HepG2 (cell line): ENCODE data around the gene SLC25A22. TPM values are rescaled to one million over a fixed set of nuclear protein-coding genes. Genes with fewer than 3 reads are reported as not detected.

Source experiments
- ETV5 ChIP-seq: IDR thresholded peaks from 2 replicates; pipeline ENCODE4 v1.6.1; 2018; ENCODE audit warnings: missing biosample characterization, missing genetic modification reagents, inconsistent platforms, borderline replicate concordance
- GATAD1 ChIP-seq: IDR thresholded peaks from 2 replicates; pipeline ENCODE4 v1.6.1; 2016; ENCODE audit warnings: missing genetic modification reagents, missing compliant biosample characterization
- KLF6 ChIP-seq: IDR thresholded peaks from 2 replicates; pipeline ENCODE4 v1.8.0; 2016; ENCODE audit warnings: missing biosample characterization, missing genetic modification reagents
- NCOA5 ChIP-seq: sonication (generic); formaldehyde crosslinking; IDR thresholded peaks from 2 replicates; pipeline ENCODE4 v1.4.0; 2020; ENCODE audit warnings: missing genetic modification reagents
- NFE2L1 ChIP-seq: sonication (generic); formaldehyde crosslinking; IDR thresholded peaks from 2 replicates; pipeline ENCODE4 v1.4.0; 2020; ENCODE audit warnings: missing genetic modification reagents, mild to moderate bottlenecking, borderline replicate concordance
- RARA ChIP-seq: IDR thresholded peaks from 2 replicates; pipeline ENCODE4 v1.6.1; 2016; ENCODE audit warnings: missing genetic modification reagents, missing compliant biosample characterization
- SIN3A ChIP-seq: IDR thresholded peaks from 2 replicates; pipeline ENCODE4 v1.6.1; 2011; ENCODE audit warnings: low read depth, mild to moderate bottlenecking, control low read depth, low read length, borderline replicate concordance
- SMAD1 ChIP-seq: sonication (generic); formaldehyde crosslinking; IDR thresholded peaks from 2 replicates; pipeline ENCODE4 v1.4.0; 2020; ENCODE audit warnings: missing genetic modification reagents, low read depth, mild to moderate bottlenecking, borderline replicate concordance
- SP2 ChIP-seq: sonication (generic); formaldehyde crosslinking; IDR thresholded peaks from 2 replicates; pipeline ENCODE4 v1.5.1; 2020; ENCODE audit warnings: mild to moderate bottlenecking, missing genetic modification reagents
- YEATS4 ChIP-seq: sonication (generic); formaldehyde crosslinking; IDR thresholded peaks from 2 replicates; pipeline ENCODE4 v1.4.0; 2020; ENCODE audit warnings: missing genetic modification reagents, borderline replicate concordance
- ZFP41 ChIP-seq: sonication (generic); formaldehyde crosslinking; IDR thresholded peaks from 2 replicates; pipeline ENCODE4 v1.4.0; 2020; ENCODE audit warnings: mild to moderate bottlenecking, missing genetic modification reagents, borderline replicate concordance
- ZFP62 ChIP-seq: sonication (generic); formaldehyde crosslinking; IDR thresholded peaks from 2 replicates; pipeline ENCODE4 v1.4.0; 2020; ENCODE audit warnings: missing genetic modification reagents
- ZFX ChIP-seq: sonication (generic); formaldehyde crosslinking; IDR thresholded peaks from 2 replicates; pipeline ENCODE4 v1.4.0; 2020; ENCODE audit warnings: mild to moderate bottlenecking, low read depth, missing genetic modification reagents, moderate library complexity
- ZNF225 ChIP-seq: sonication (generic); formaldehyde crosslinking; IDR thresholded peaks from 2 replicates; pipeline ENCODE4 v1.4.0; 2020; ENCODE audit warnings: mild to moderate bottlenecking, missing genetic modification reagents
- ZNF234 ChIP-seq: sonication (generic); formaldehyde crosslinking; conservative IDR thresholded peaks from 2 replicates; pipeline ENCODE4 v1.5.1; 2020; ENCODE audit warnings: mild to moderate bottlenecking, missing genetic modification reagents
- ZNF333 ChIP-seq: sonication (generic); formaldehyde crosslinking; IDR thresholded peaks from 2 replicates; pipeline ENCODE4 v1.4.0; 2020; ENCODE audit warnings: mild to moderate bottlenecking, missing genetic modification reagents, borderline replicate concordance
- ZNF709 ChIP-seq: sonication (generic); formaldehyde crosslinking; IDR thresholded peaks from 2 replicates; pipeline ENCODE4 v1.5.0; 2020; ENCODE audit warnings: mild to moderate bottlenecking, missing genetic modification reagents
- ZNF761 ChIP-seq: sonication (generic); formaldehyde crosslinking; conservative IDR thresholded peaks from 2 replicates; pipeline ENCODE4 v1.4.0; 2020; ENCODE audit warnings: mild to moderate bottlenecking, missing genetic modification reagents
- ZNF788 ChIP-seq: sonication (generic); formaldehyde crosslinking; IDR thresholded peaks from 2 replicates; pipeline ENCODE4 v1.5.0; 2020; ENCODE audit warnings: mild to moderate bottlenecking, missing genetic modification reagents, borderline replicate concordance
- ZSCAN25 ChIP-seq: sonication (generic); formaldehyde crosslinking; IDR thresholded peaks from 2 replicates; pipeline ENCODE4 v1.8.0; 2022; ENCODE audit warnings: mild to moderate bottlenecking, missing genetic modification reagents
- polyA plus RNA-seq, 8 experiments: library from polyadenylated mRNA; depleted of rRNA in 3 of 8; stranded (reverse) in 7 of 8; unstranded in 1 of 8; fragments of >200 nt; fragmentation: Illumina TruSeq in 4 of 8; extraction: Trizol in 4 of 8; gene quantifications; 2 replicates each; pipeline versions ENCODE4 v1.2.1 to v1.2.3, GENCODE V29; 2011 to 2016; ENCODE audit warnings: low read depth in 4 of 8, missing spikeins in 1 of 8, mixed read lengths in 1 of 8; ENCODE audit not compliant: insufficient read depth in 1 of 8
- total RNA-seq, 5 experiments: library from RNA; depleted of rRNA; stranded (reverse); fragments of >200 nt; fragmentation: Illumina TruSeq; extraction: Trizol; gene quantifications; 2 replicates each; pipeline ENCODE4 v1.2.3, GENCODE V29; 2016; ENCODE audit warnings: low read depth in 1 of 5
- TF ChIP-seq, protein P1 (sequence below): sonication (generic); formaldehyde crosslinking; IDR thresholded peaks from 2 replicates; pipeline ENCODE4 v1.8.0; 2022; ENCODE audit warnings: missing genetic modification reagents, mild to moderate bottlenecking, moderate library complexity, borderline replicate concordance
- TF ChIP-seq, protein P2 (sequence below): sonication (generic); formaldehyde crosslinking; IDR thresholded peaks from 2 replicates; pipeline ENCODE4 v1.4.0; 2020; ENCODE audit warnings: missing genetic modification reagents
- TF ChIP-seq, protein P3 (sequence below): IDR thresholded peaks from 2 replicates; pipeline ENCODE4 v1.6.1; 2016; ENCODE audit warnings: missing biosample characterization, missing genetic modification reagents, low read depth

SLC25A22 gene
- total and polyA plus RNA-seq, 2 of the 13 experiments (the other 11 are each of a cell fraction or from before 2014, with no cell fraction given) = 12.4 to 19.2 TPM

DNA sequence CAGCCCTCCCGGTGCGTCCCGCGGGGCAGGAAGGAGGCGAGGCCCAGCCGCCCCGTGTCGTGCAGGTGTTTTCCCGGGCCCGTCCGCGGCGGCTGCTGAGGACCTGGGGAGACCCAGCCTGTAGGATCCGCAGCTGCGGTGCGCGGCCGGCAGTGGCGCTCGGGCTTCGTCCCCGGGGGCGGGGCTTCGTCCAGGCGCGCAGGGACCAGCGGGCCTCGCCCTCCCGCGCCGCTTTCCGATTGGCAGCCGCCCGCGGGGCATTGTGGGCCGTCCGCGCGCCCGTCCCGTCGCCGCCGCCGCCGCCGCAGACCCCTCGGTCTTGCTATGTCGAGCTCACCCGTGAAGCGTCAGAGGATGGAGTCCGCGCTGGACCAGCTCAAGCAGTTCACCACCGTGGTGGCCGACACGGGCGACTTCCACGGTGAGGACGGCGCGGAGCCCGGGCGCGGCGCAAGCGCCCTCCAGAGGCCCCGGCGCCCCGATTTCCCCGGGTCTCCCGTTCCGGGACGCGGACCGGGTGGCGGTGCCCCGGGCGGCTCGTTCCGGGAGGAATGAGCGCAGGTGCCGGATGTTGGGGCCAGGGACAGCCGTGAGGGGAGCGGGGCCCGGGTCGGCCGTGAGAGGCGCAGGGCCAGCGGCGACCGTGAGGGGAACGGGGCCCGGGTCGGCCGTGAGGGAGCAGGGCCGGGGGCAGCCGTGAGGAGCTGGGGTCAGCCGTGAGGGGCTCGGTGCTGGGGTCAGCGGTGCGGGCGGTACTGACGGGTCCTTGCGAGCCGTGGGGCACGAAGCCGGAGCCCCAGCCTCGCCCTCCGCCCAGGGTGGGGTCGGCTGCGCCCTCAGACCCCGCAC, 50.7 kb downstream of the SLC25A22 start, which contains the start of gene TALDO1 (continued):
- TF ChIP-seq, protein P1, sequence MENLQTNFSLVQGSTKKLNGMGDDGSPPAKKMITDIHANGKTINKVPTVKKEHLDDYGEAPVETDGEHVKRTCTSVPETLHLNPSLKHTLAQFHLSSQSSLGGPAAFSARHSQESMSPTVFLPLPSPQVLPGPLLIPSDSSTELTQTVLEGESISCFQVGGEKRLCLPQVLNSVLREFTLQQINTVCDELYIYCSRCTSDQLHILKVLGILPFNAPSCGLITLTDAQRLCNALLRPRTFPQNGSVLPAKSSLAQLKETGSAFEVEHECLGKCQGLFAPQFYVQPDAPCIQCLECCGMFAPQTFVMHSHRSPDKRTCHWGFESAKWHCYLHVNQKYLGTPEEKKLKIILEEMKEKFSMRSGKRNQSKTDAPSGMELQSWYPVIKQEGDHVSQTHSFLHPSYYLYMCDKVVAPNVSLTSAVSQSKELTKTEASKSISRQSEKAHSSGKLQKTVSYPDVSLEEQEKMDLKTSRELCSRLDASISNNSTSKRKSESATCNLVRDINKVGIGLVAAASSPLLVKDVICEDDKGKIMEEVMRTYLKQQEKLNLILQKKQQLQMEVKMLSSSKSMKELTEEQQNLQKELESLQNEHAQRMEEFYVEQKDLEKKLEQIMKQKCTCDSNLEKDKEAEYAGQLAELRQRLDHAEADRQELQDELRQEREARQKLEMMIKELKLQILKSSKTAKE = peak; percentile 32; the same call in 1 of the 2 replicates
- TF ChIP-seq ETV5 (CRISPR knock-in tag) = 0 out of 2 replicates have a peak, but pooled peaks have one; percentile 22
- peak; percentile 76; the same call in 1 of the 2 replicates for TF ChIP-seq ZSCAN25
- TF ChIP-seq NCOA5 (CRISPR knock-in tag) = no peak
- TF ChIP-seq ZFP41 (CRISPR knock-in tag) = 0 out of 2 replicates have a peak, but pooled peaks have one; percentile 32
- TF ChIP-seq ZNF761 (CRISPR knock-in tag) = peak; percentile 84; the same call in 1 of the 2 replicates
- TF ChIP-seq, protein P2, sequence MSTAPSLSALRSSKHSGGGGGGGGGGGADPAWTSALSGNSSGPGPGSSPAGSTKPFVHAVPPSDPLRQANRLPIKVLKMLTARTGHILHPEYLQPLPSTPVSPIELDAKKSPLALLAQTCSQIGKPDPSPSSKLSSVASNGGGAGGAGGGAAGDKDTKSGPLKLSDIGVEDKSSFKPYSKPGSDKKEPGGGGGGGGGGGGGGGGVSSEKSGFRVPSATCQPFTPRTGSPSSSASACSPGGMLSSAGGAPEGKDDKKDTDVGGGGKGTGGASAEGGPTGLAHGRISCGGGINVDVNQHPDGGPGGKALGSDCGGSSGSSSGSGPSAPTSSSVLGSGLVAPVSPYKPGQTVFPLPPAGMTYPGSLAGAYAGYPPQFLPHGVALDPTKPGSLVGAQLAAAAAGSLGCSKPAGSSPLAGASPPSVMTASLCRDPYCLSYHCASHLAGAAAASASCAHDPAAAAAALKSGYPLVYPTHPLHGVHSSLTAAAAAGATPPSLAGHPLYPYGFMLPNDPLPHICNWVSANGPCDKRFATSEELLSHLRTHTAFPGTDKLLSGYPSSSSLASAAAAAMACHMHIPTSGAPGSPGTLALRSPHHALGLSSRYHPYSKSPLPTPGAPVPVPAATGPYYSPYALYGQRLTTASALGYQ = 0 out of 2 replicates have a peak, but pooled peaks have one; percentile 25
- TF ChIP-seq GATAD1 (CRISPR knock-in tag) = peak; percentile 67
- peak; percentile 27; the same call in 1 of the 2 replicates for TF ChIP-seq SIN3A
- TF ChIP-seq ZNF788 (CRISPR knock-in tag) = peak; percentile 73; the same call in 1 of the 2 replicates
- TF ChIP-seq RARA = 0 out of 2 replicates have a peak, but pooled peaks have one; percentile 14
- TF ChIP-seq SMAD1 (CRISPR knock-in tag) = 0 out of 2 replicates have a peak, but pooled peaks have one; percentile 34
- peak; percentile 92 for TF ChIP-seq ZFX
- no peak for TF ChIP-seq ZNF709 (CRISPR knock-in tag)
- TF ChIP-seq ZNF333 (CRISPR knock-in tag) = 0 out of 2 replicates have a peak, but pooled peaks have one; percentile 63
- no peak for TF ChIP-seq KLF6 (CRISPR knock-in tag)
- TF ChIP-seq ZNF225 (CRISPR knock-in tag) = peak; percentile 22; the same call in 1 of the 2 replicates
- TF ChIP-seq ZFP62 (CRISPR knock-in tag) = no peak
- TF ChIP-seq, protein P3, sequence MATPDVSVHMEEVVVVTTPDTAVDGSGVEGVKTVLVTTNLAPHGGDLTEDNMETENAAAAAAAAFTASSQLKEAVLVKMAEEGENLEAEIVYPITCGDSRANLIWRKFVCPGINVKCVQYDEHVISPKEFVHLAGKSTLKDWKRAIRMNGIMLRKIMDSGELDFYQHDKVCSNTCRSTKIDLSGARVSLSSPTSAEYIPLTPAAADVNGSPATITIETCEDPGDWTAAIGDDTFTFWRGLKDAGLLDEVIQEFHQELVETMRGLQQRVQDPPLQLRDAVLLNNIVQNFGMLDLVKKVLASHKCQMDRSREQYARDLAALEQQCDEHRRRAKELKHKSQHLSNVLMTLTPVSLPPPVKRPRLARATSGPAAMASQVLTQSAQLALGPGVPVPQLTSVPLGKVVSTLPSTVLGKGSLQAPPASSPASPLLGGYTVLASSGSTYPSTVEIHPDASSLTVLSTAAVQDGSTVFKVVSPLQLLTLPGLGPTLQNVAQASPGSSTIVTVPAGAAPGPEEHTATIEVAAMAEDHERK (CRISPR knock-in tag) = 0 out of 2 replicates have a peak, but pooled peaks have one; percentile 36
- TF ChIP-seq YEATS4 (CRISPR knock-in tag) = peak; percentile 42; the same call in 1 of the 2 replicates
- 0 out of 2 replicates have a peak, but pooled peaks have one; percentile 85 for TF ChIP-seq ZNF234 (CRISPR knock-in tag)
- TF ChIP-seq SP2 (CRISPR knock-in tag) = peak; percentile 53
- TF ChIP-seq NFE2L1 (CRISPR knock-in tag) = no peak
